ENCODE data around the gene DYNLT2B. TPM values are rescaled to one million over a fixed set of nuclear protein-coding genes. Genes with fewer than 3 reads are reported as not detected.
"Not testable (repeated sequence)": the region's sequence is repeated elsewhere in the genome, so short reads cannot be mapped to it uniquely, and the experiment has no call there.

Gene DYNLT2B
- total and polyA plus RNA-seq, 2 experiments from 2014 or later, result 9.6 to 39.7 TPM

DNA sequence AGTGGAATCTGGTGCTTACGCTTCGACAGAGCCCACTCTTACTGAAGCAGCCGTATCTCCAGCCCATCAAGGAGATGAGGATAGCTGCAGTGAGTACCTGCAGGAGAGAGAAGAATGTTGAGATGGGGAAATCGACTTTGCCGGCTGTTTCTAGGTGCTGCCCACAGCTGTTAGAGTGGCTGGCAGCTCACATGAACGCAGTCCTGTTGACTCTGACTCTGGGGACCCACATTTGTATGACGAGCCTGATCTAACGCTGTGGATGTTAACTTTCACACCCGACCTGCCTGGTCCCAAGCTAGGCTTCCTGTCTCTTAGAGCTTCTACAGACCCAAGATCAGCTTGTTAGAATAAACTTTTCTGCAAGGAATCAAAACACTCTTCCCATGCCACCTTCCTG, 8.9 kb upstream of the DYNLT2B start:
- Histone ChIP-seq H3K4me3 (no peak overlapping the region), H3K9me2 (ENCODE audit: insufficient read depth) (no peaks in the 10 kb centered on the region), H3K4me1 (ENCODE audit: insufficient read depth) (peaks cover 6% of the 10 kb centered on the region; the same call in 1 of the 2 replicates), H3K27ac (no peak overlapping the region), H4K20me1 (ENCODE audit: insufficient read depth) (no peaks in the 10 kb centered on the region), H3K36me3 (ENCODE audit: low read depth) (no peaks in the 10 kb centered on the region), H3K9me3 (ENCODE audit: low read depth) (no peaks in the 10 kb centered on the region), H3K9ac (no peak overlapping the region), H2AFZ (0 out of 2 replicates have a peak overlapping the region, but pooled peaks have one; percentile 36), H3K4me2 (ENCODE audit: unreplicated experiment) (no peak overlapping the region), H3F3A (ENCODE audit: insufficient read depth) (no peaks in the 10 kb centered on the region), H3K79me2 (ENCODE audit: insufficient read depth) (no peaks in the 10 kb centered on the region), H3K27me3 (replicated peaks; ENCODE audit: insufficient read depth) (no peaks in the 10 kb centered on the region)
- in situ Hi-C loops (cut with MboI), result no loop called here
- no peak for DNase-seq
- 81 to 82% methylated on average over 9 of the region's 9 CpGs for whole genome bisulfite sequencing, 2 experiments (ENCODE audit: low coverage in 1 of 2, low lambda C conversion rate in 2 of 2, missing lambda C conversion rate in 2 of 2)
- no peak for TF ChIP-seq EZH2phosphoT487 (IDR thresholded peaks at IDR 0.05; ENCODE audit: insufficient read depth, low read depth)
- no peak for TF ChIP-seq EZH2 (IDR thresholded peaks at IDR 0.05; ENCODE audit: insufficient read depth, poor library complexity, severe bottlenecking)

DNA sequence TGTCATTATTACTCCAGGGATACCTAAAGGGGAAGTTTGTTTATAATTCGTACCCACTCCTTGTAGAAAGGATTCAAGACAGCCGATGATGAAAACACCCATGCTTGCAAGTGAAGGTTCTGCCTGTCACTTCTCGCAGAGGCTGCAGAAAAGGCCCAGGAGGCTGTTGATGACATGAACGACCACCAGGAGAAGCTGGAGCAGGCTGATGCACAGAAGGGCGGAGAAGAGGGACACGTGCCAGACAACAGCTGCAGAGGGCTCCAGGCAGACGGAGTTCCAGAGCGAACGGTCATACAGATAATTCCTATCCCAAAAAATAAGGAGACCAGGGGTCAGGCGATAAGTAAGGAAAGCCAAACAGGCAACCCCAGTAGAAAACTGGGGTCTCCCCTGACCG, 5.7 kb upstream of the DYNLT2B start:
- H3F3A ChIP-seq (ENCODE audit: insufficient read depth), result no peaks in the 10 kb centered on the region
- DNase-seq, result peak; percentile 36
- H3K9ac ChIP-seq, result no peak overlapping the region
- H2AFZ ChIP-seq, result no peak overlapping the region
- no peaks in the 10 kb centered on the region for H3K9me3 ChIP-seq (ENCODE audit: low read depth)
- no peaks in the 10 kb centered on the region for H3K36me3 ChIP-seq (ENCODE audit: low read depth)
- peaks cover 6% of the 10 kb centered on the region; the same call in 1 of the 2 replicates for H3K4me1 ChIP-seq (ENCODE audit: insufficient read depth)
- TF ChIP-seq EZH2phosphoT487 (IDR thresholded peaks at IDR 0.05; ENCODE audit: insufficient read depth, low read depth) (no peak), EZH2 (IDR thresholded peaks at IDR 0.05; ENCODE audit: insufficient read depth, poor library complexity, severe bottlenecking) (no peak)
- no peaks in the 10 kb centered on the region for H3K79me2 ChIP-seq (ENCODE audit: insufficient read depth)
- H3K27ac ChIP-seq, result no peak overlapping the region
- H4K20me1 ChIP-seq (ENCODE audit: insufficient read depth), result no peaks in the 10 kb centered on the region
- H3K9me2 ChIP-seq (ENCODE audit: insufficient read depth), result no peaks in the 10 kb centered on the region
- H3K4me2 ChIP-seq (ENCODE audit: unreplicated experiment), result no peak overlapping the region
- no peaks in the 10 kb centered on the region for H3K27me3 ChIP-seq (replicated peaks; ENCODE audit: insufficient read depth)
- no peak overlapping the region for H3K4me3 ChIP-seq
- 51 to 57% methylated on average over 11 of the region's 11 CpGs for WGBS, 2 experiments (ENCODE audit: low coverage in 1 of 2, low lambda C conversion rate in 2 of 2, missing lambda C conversion rate in 2 of 2)
- in situ Hi-C loops (cut with MboI), result no loop called here

DNA sequence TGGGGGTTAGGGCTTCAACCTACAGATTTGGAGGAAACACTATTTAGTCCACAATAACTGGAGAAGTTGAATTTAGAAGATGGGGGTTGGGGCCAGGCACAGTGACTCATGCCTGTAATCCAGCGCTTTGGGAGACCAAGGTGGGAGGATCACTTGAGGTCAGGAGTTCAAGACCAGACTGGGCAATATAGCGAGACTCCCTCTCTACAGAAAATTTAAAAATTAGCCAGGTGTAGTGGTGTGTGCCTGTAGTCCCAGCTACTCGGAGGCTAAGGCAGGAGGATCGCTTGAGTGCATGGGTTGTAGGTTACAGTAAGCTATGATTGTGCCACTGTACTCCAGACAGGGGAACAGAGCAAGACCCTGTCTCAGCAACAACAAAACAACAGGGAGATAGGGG, 5.0 kb upstream of the DYNLT2B start:
- no peak overlapping the region for H3K27ac ChIP-seq
- no peaks in the 10 kb centered on the region for H3K9me2 ChIP-seq (ENCODE audit: insufficient read depth)
- H3K4me3 ChIP-seq, result no peak overlapping the region
- no peak overlapping the region for H2AFZ ChIP-seq
- H4K20me1 ChIP-seq (ENCODE audit: insufficient read depth), result no peaks in the 10 kb centered on the region
- no peaks in the 10 kb centered on the region for H3K9me3 ChIP-seq (ENCODE audit: low read depth)
- peaks cover 6% of the 10 kb centered on the region; the same call in 1 of the 2 replicates for H3K4me1 ChIP-seq (ENCODE audit: insufficient read depth)
- H3K9ac ChIP-seq, result no peak overlapping the region
- no peaks in the 10 kb centered on the region for H3K36me3 ChIP-seq (ENCODE audit: low read depth)
- no peak overlapping the region for H3K4me2 ChIP-seq (ENCODE audit: unreplicated experiment)
- in situ Hi-C loops (cut with MboI), result no loop called here
- no peak for DNase-seq
- no peak for TF ChIP-seq EZH2phosphoT487 (IDR thresholded peaks at IDR 0.05; ENCODE audit: insufficient read depth, low read depth)
- 87 to 95% methylated on average over 4 of the region's 4 CpGs for WGBS, 2 experiments (ENCODE audit: low coverage in 1 of 2, low lambda C conversion rate in 2 of 2, missing lambda C conversion rate in 2 of 2)
- no peaks in the 10 kb centered on the region for H3K27me3 ChIP-seq (replicated peaks; ENCODE audit: insufficient read depth)
- no peaks in the 10 kb centered on the region for H3F3A ChIP-seq (ENCODE audit: insufficient read depth)
- H3K79me2 ChIP-seq (ENCODE audit: insufficient read depth), result no peaks in the 10 kb centered on the region

DNA sequence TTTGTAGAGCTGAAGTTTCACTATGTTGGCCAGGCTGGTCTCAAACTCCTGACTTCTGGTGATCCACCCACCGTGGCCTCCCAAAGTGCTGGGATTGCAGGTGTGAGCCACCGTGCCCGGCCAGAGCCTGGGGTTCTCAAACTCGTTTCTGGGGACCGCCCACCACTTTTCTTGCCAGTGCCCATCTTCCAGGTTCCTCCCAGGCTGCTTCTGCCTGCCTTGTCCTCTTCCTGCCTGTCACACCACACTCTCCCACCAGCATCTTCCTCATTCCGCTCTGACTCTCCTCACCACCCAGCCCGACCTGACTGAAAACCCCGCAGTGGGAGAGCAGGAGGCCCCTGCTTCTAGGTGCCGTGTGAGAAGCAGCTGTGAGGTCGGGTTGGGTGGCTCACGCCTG, 3.1 kb upstream of the DYNLT2B start:
- no peak overlapping the region for H3K4me3 ChIP-seq
- H2AFZ ChIP-seq, result no peak overlapping the region
- peaks cover 10% of the 10 kb centered on the region; the same call in 1 of the 2 replicates for H3K79me2 ChIP-seq (ENCODE audit: insufficient read depth)
- no peaks in the 10 kb centered on the region for H3K9me2 ChIP-seq (ENCODE audit: insufficient read depth)
- no peak for TF ChIP-seq EZH2phosphoT487 (IDR thresholded peaks at IDR 0.05; ENCODE audit: insufficient read depth, low read depth)
- no peaks in the 10 kb centered on the region for H3K36me3 ChIP-seq (ENCODE audit: low read depth)
- no peak overlapping the region for H3K9ac ChIP-seq
- H3F3A ChIP-seq (ENCODE audit: insufficient read depth), result no peaks in the 10 kb centered on the region
- H3K9me3 ChIP-seq (ENCODE audit: low read depth), result no peaks in the 10 kb centered on the region
- 85 to 86% methylated on average over 10 to 11 of the region's 11 CpGs for WGBS, 2 experiments (ENCODE audit: low coverage in 1 of 2, low lambda C conversion rate in 2 of 2, missing lambda C conversion rate in 2 of 2)
- peaks cover 5% of the 10 kb centered on the region; the same call in 1 of the 2 replicates for H3K4me1 ChIP-seq (ENCODE audit: insufficient read depth)
- no peaks in the 10 kb centered on the region for H4K20me1 ChIP-seq (ENCODE audit: insufficient read depth)
- in situ Hi-C loops (cut with MboI), result no loop called here
- no peaks in the 10 kb centered on the region for H3K27me3 ChIP-seq (replicated peaks; ENCODE audit: insufficient read depth)
- DNase-seq, result no peak
- no peak overlapping the region for H3K4me2 ChIP-seq (ENCODE audit: unreplicated experiment)
- no peak overlapping the region for H3K27ac ChIP-seq

DNA sequence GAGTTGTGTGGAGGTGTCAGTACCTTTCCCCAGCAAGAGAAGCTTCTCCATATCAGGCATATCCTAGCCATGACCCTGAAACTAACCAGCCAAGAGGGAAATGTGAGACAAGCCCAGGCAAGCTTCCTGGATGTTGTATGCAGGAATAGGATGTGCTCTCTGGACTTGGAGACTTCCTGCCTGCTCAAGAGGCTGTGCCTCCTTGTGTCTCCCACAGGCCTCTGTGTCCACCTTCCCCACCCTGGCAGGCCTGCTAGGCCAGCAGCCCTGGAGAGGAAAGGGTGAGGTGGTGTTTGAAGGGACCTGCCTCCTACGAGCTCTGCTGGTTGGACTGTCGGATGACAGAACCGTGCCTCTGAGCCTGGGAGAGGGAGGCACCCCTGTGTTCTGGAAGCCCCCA, 2.1 kb upstream of the DYNLT2B start:
- DNase-seq, result no peak
- in situ Hi-C loops (cut with MboI), result no loop called here
- no peaks in the 10 kb centered on the region for H3K27me3 ChIP-seq (replicated peaks; ENCODE audit: insufficient read depth)

DNA sequence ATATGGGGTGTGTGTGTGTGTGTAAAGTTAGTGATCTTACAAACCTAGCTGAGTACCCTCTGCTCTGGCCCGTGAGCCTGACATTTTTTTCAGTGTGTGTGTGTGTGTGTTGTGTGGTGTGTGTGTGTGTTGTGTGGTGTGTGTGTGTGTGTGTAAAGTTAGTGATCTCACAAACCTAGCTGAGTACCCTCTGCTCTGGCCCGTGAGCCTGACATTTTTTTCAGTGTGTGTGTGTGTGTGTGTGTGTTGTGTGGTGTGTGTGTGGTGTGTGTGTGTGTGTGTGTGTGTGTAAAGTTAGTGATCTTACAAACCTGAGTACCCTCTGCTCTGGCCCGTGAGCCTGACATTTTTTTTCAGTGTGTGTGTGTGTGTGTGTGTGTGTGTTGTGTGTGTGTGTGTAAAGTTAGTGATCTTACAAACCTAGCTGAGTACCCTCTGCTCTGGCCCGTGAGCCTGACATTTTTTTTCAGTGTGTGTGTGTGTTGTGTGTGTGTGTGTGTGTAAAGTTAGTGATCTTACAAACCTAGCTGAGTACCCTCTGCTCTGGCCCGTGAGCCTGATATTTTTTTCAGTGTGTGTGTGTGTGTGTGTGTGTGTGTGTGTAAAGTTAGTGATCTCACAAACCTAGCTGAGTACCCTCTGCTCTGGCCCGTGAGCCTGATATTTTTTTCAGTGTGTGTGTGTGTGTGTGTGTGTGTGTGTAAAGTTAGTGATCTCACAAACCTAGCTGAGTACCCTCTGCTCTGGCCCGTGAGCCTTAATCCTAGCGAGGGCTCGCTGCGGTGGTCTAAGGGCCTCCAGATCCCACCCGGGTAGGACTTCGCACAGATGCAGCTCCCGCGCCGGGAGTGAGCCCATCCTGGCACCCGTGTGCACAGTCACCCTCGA, 997 bp downstream of the DYNLT2B start:
- H3K36me3 ChIP-seq (ENCODE audit: low read depth); H4K20me1 ChIP-seq (ENCODE audit: insufficient read depth); H3K4me1 ChIP-seq (ENCODE audit: insufficient read depth); H3K9me3 ChIP-seq (ENCODE audit: low read depth); H3F3A ChIP-seq (ENCODE audit: insufficient read depth); H3K79me2 ChIP-seq (ENCODE audit: insufficient read depth); H3K9me2 ChIP-seq (ENCODE audit: insufficient read depth); in situ Hi-C loops (cut with MboI); DNase-seq; H3K27me3 ChIP-seq (replicated peaks; ENCODE audit: insufficient read depth): not testable (repeated sequence)
- 8 to 15% methylated on average over 12 to 17 of the region's 17 CpGs for WGBS, 2 experiments (ENCODE audit: low coverage in 1 of 2, low lambda C conversion rate in 2 of 2, missing lambda C conversion rate in 2 of 2)
- peak overlapping the region; percentile 92 for H3K9ac ChIP-seq
- peak overlapping the region; percentile 89 for H3K27ac ChIP-seq
- peak overlapping the region; percentile 80 for H3K4me2 ChIP-seq (ENCODE audit: unreplicated experiment)
- H3K4me3 ChIP-seq, result peak overlapping the region; percentile 86
- peak overlapping the region; percentile 96 for H2AFZ ChIP-seq

More for the DNA sequence above, 2.1 kb upstream of the DYNLT2B start:
- 0 out of 2 replicates have a peak, but pooled peaks cover 3% of the 10 kb centered on the region for H3F3A ChIP-seq (ENCODE audit: insufficient read depth)
- no peak for TF ChIP-seq EZH2phosphoT487 (IDR thresholded peaks at IDR 0.05; ENCODE audit: insufficient read depth, low read depth)
- no peak for TF ChIP-seq EZH2 (IDR thresholded peaks at IDR 0.05; ENCODE audit: insufficient read depth, poor library complexity, severe bottlenecking)
- H3K79me2 ChIP-seq (ENCODE audit: insufficient read depth), result peaks cover 10% of the 10 kb centered on the region; the same call in 1 of the 2 replicates
- no peak overlapping the region for H3K4me3 ChIP-seq
- H3K9ac ChIP-seq, result no peak overlapping the region
- peaks cover 5% of the 10 kb centered on the region; the same call in 1 of the 2 replicates for H3K4me1 ChIP-seq (ENCODE audit: insufficient read depth)
- no peaks in the 10 kb centered on the region for H3K9me3 ChIP-seq (ENCODE audit: low read depth)
- 70 to 75% methylated on average over 3 of the region's 3 CpGs for whole genome bisulfite sequencing, 2 experiments (ENCODE audit: low coverage in 1 of 2, low lambda C conversion rate in 2 of 2, missing lambda C conversion rate in 2 of 2)
- no peak overlapping the region for H2AFZ ChIP-seq
- no peaks in the 10 kb centered on the region for H3K9me2 ChIP-seq (ENCODE audit: insufficient read depth)
- H3K4me2 ChIP-seq (ENCODE audit: unreplicated experiment), result no peak overlapping the region
- H4K20me1 ChIP-seq (ENCODE audit: insufficient read depth), result no peaks in the 10 kb centered on the region
- no peaks in the 10 kb centered on the region for H3K36me3 ChIP-seq (ENCODE audit: low read depth)
- H3K27ac ChIP-seq, result no peak overlapping the region
